ENCODE data around the gene PTPRO. TPM values are rescaled to one million over a fixed set of nuclear protein-coding genes. Genes with fewer than 3 reads are reported as not detected.

PTPRO gene
- total RNA-seq, 1 donor: under 0.01 TPM

DNA sequence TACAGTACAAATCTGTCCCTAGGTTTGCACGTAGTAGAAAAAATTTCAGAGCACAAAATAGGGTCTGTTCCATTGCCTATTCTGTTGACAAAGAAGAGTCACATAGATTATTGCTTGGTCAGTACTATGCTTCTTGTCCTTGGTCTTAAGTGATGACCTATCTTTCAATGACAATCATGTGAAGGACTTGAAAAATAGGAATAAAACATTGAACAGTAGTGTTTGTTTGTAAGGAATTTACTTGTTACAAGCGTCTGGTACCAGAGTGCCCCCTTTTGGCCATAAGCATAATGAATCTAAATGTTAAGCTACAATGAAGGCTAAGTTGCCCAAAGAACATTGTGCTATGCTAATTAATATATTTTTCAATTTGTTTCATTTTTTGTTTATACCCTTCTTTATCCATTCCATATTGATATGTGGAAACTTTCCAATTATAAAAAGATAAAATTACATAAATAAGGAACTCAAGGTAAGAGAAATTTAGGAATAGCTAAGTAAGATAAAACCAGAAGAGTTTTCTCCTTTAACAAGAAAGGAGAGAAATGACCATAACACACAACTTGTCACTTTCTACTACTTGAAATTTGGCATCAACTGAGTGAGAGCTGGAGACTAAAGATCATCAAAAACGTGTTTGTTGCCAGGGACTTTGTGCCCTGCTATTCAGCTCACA, 262.2 kb downstream of the PTPRO start:
- Histone ChIP-seq H3K79me2 (ENCODE audit: insufficient read depth, low read length) (no peaks in the 10 kb centered on the region), H3K4me1 (ENCODE audit: insufficient read depth, low read length) (no peaks in the 10 kb centered on the region), H3K4me3 (ENCODE audit: insufficient read depth, low read length) (no peak overlapping the region), H3K9me3 (ENCODE audit: low read depth, low read length) (no peaks in the 10 kb centered on the region), H4K20me1 (ENCODE audit: insufficient read depth, low read length) (no peaks in the 10 kb centered on the region), H3K4me2 (ENCODE audit: insufficient read depth, low read length) (no peak overlapping the region), H3K36me3 (ENCODE audit: insufficient read depth, low read length) (no peaks in the 10 kb centered on the region), H3K27ac (ENCODE audit: low read depth, low read length) (no peak overlapping the region), H2AFZ (ENCODE audit: low read length) (no peak overlapping the region), H3K27me3 (ENCODE audit: insufficient read depth, low read length) (no peaks in the 10 kb centered on the region)
- TF ChIP-seq, protein P1, sequence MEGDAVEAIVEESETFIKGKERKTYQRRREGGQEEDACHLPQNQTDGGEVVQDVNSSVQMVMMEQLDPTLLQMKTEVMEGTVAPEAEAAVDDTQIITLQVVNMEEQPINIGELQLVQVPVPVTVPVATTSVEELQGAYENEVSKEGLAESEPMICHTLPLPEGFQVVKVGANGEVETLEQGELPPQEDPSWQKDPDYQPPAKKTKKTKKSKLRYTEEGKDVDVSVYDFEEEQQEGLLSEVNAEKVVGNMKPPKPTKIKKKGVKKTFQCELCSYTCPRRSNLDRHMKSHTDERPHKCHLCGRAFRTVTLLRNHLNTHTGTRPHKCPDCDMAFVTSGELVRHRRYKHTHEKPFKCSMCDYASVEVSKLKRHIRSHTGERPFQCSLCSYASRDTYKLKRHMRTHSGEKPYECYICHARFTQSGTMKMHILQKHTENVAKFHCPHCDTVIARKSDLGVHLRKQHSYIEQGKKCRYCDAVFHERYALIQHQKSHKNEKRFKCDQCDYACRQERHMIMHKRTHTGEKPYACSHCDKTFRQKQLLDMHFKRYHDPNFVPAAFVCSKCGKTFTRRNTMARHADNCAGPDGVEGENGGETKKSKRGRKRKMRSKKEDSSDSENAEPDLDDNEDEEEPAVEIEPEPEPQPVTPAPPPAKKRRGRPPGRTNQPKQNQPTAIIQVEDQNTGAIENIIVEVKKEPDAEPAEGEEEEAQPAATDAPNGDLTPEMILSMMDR (IDR thresholded peaks at IDR 0.05; ENCODE audit: extremely low read depth, low read depth, low read length): peak; percentile 79
- DNase-seq (ENCODE audit: insufficient read length, low spot score, missing footprints): no peak

DNA sequence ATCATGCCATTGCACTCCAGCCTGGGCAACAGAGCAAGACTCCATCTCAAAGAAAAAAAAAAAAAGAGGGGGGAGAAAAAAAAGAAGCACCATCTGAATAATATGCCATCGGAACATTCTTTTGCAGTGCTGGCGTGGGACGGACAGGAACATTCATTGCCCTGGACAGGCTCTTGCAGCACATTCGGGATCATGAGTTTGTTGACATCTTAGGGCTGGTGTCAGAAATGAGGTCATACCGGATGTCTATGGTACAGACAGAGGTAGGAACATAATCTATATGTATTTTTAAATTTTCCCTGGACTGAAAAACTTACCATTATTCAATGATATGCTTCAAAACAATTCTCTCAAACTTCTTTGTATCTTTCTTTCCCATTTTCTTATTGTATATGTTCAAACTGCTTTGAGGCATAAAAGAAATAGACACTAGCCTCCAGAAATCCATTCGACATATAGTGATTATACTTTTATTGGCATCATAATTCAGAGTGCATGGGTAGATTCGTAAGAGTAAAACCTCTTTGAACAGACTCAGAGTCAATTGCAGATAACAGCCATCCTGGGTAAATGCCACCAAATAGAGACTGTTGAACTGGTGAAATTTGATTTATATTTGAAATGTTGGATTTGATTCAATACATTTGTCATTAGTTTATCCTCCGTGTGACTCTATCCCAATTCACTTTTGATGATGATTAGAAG, 267.2 kb downstream of the PTPRO start:
- H4K20me1 ChIP-seq (ENCODE audit: insufficient read depth, low read length): no peaks in the 10 kb centered on the region
- H3K27ac ChIP-seq (ENCODE audit: low read depth, low read length): no peak overlapping the region
- H3K4me1 ChIP-seq (ENCODE audit: insufficient read depth, low read length): peaks cover 5% of the 10 kb centered on the region
- H3K27me3 ChIP-seq (ENCODE audit: insufficient read depth, low read length): no peaks in the 10 kb centered on the region
- no peak for DNase-seq (ENCODE audit: insufficient read length, low spot score, missing footprints)
- H3K79me2 ChIP-seq (ENCODE audit: insufficient read depth, low read length): no peaks in the 10 kb centered on the region
- peak overlapping the region; percentile 70 for H3K4me3 ChIP-seq (ENCODE audit: insufficient read depth, low read length)
- no peaks in the 10 kb centered on the region for H3K9me3 ChIP-seq (ENCODE audit: low read depth, low read length)
- TF ChIP-seq, protein P1 (IDR thresholded peaks at IDR 0.05; ENCODE audit: extremely low read depth, low read depth, low read length): no peak
- H2AFZ ChIP-seq (ENCODE audit: low read length): peak overlapping the region; percentile 90
- H3K4me2 ChIP-seq (ENCODE audit: insufficient read depth, low read length): peak overlapping the region; percentile 90
- H3K36me3 ChIP-seq (ENCODE audit: insufficient read depth, low read length): no peaks in the 10 kb centered on the region

DNA sequence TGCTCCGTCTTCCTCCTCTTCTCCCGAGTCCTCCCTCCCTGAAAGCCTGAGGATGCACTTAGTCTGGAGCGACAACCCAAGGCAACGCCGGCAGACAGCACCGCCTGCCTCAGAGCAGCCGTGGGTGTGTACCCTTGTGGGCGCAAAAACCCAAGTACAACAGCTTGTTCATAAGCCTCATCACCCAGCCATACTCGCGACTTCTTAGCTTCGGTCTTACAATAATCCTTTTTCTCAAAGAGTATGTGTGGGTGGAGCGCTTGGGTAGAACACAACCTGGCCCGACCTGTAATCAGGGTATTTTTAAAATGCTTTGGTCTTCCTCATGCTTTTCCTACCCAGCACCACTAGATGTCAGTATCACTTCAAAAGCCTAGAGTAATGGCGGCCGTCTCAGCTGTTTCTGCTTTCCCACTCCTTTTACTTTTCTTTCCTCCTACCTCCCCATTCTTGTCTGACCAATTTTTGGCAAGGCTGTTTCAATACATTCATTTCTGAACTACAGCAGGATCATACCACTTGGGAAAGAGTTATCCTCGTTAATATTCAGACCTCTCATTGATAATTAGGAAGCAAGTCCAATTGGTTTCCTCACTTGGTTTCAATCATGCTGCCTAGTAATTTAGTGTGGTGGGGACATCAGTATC, 268.0 kb downstream of the PTPRO start:
- TF ChIP-seq, protein P1 (IDR thresholded peaks at IDR 0.05; ENCODE audit: extremely low read depth, low read depth, low read length): peak; percentile 94

DNA sequence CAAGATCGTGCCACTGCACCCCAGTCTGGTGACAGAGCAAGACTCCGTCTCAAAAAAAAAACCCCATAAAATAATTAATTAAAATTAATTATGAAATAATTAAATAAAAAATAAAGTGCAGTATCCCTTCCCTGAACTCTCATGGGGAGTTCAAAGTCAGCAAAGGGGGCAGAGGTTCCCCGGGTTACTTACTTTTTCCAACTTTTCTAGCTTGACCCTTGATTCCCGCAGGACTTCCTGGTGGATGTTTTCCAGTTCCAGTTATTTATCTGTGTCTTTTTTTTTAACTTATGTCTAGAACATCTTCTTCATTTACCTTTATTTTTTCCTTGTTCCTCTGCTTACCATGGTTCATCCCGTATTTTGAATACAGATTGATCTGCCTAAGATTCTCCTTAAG, 269.5 kb downstream of the PTPRO start:
- H3K27me3 ChIP-seq (ENCODE audit: insufficient read depth, low read length): no peaks in the 10 kb centered on the region
- DNase-seq (ENCODE audit: insufficient read length, low spot score, missing footprints): peak; percentile 27
- TF ChIP-seq, protein P1 (IDR thresholded peaks at IDR 0.05; ENCODE audit: extremely low read depth, low read depth, low read length): no peak

More for the DNA sequence above, 268.0 kb downstream of the PTPRO start:
- Histone ChIP-seq H3K36me3 (ENCODE audit: insufficient read depth, low read length) (no peaks in the 10 kb centered on the region), H3K79me2 (ENCODE audit: insufficient read depth, low read length) (no peaks in the 10 kb centered on the region), H4K20me1 (ENCODE audit: insufficient read depth, low read length) (no peaks in the 10 kb centered on the region), H3K27me3 (ENCODE audit: insufficient read depth, low read length) (no peaks in the 10 kb centered on the region), H3K4me2 (ENCODE audit: insufficient read depth, low read length) (peak overlapping the region; percentile 90), H3K9me3 (ENCODE audit: low read depth, low read length) (no peaks in the 10 kb centered on the region), H3K4me1 (ENCODE audit: insufficient read depth, low read length) (peaks cover 5% of the 10 kb centered on the region), H3K4me3 (ENCODE audit: insufficient read depth, low read length) (peak overlapping the region; percentile 70), H2AFZ (ENCODE audit: low read length) (peak overlapping the region; percentile 90), H3K27ac (ENCODE audit: low read depth, low read length) (peak overlapping the region; percentile 52)
- peak; percentile 70 for DNase-seq (ENCODE audit: insufficient read length, low spot score, missing footprints)

More for the DNA sequence above, 269.5 kb downstream of the PTPRO start:
- Histone ChIP-seq H3K27ac (ENCODE audit: low read depth, low read length) (no peak overlapping the region), H3K4me3 (ENCODE audit: insufficient read depth, low read length) (no peak overlapping the region), H2AFZ (ENCODE audit: low read length) (no peak overlapping the region), H4K20me1 (ENCODE audit: insufficient read depth, low read length) (no peaks in the 10 kb centered on the region), H3K36me3 (ENCODE audit: insufficient read depth, low read length) (no peaks in the 10 kb centered on the region), H3K4me2 (ENCODE audit: insufficient read depth, low read length) (no peak overlapping the region), H3K9me3 (ENCODE audit: low read depth, low read length) (no peaks in the 10 kb centered on the region), H3K79me2 (ENCODE audit: insufficient read depth, low read length) (no peaks in the 10 kb centered on the region), H3K4me1 (ENCODE audit: insufficient read depth, low read length) (peaks cover 5% of the 10 kb centered on the region)
